ENCODE data around the gene C1orf53. TPM values are rescaled to one million over a fixed set of nuclear protein-coding genes. Genes with fewer than 3 reads are reported as not detected.
A peak's percentile ranks its signal among the peaks of the same experiment; 100 is the strongest.
"Not testable (repeated sequence)": the region's sequence is repeated elsewhere in the genome, so short reads cannot be mapped to it uniquely, and the experiment has no call there.

C1orf53 gene
- 1 to 10 TPM; 1.7 to 3.5 TPM for total RNA-seq
- polyA plus RNA-seq (2013, experiment 1 of 2): 2.4 TPM
- polyA plus RNA-seq (2013, experiment 2 of 2): 3.4 TPM
- long read RNA-seq, experiment 1: 0 reads
- long read RNA-seq, experiment 2, partial matches to known transcripts: 0 of 5 reads
- long read RNA-seq, experiment 2, other reads (novel, unspliced or antisense): 1 of 5 reads
- long read RNA-seq, experiment 3, partial matches to known transcripts: 0 of 1 reads
- long read RNA-seq, experiment 3, other reads (novel, unspliced or antisense): 0 of 1 reads
- long read RNA-seq, experiment 4: 0 reads

GRCh38 chr1:197902454-197903195 lies at the start of gene C1orf53:
Gene C1orf53, plus strand, starts transcription at chr1:197902630. Its CDS starts 20 bp downstream, at chr1:197902650.
- H3K36me3 Mint-ChIP-seq (ENCODE audit: low read depth): no peaks in the 10 kb centered on the region
- no peak for TF ChIP-seq CTCF (conservative IDR thresholded peaks at IDR 0.05)
- peak; percentile 94 for DNase-seq
- H3K4me3 Mint-ChIP-seq: peak within 1 kb of the TSS; percentile 73
- H3K4me3 ChIP-seq (ENCODE audit: low read length): peak within 1 kb of the TSS; percentile 89
- H3K27ac ChIP-seq (ENCODE audit: low read depth, low read length): peak within 1 kb of the TSS; percentile 86
- H3K27ac Mint-ChIP-seq: peak within 1 kb of the TSS; percentile 79
- H3K4me1 Mint-ChIP-seq: peaks cover 9% of the 10 kb centered on the region
- H3K9ac ChIP-seq (ENCODE audit: extremely low read depth, low read length, poor library complexity, severe bottlenecking): peak within 1 kb of the TSS; percentile 39
- 0 to 1% methylated on average over 16 to 90 of the region's 90 CpGs for WGBS, 2 experiments (ENCODE audit: insufficient coverage in 1 of 2, insufficient read length in 1 of 2)
- H3K36me3 ChIP-seq (ENCODE audit: control insufficient read depth, insufficient read depth, low read length): no peaks in the 10 kb centered on the region
- H3K27me3 ChIP-seq (ENCODE audit: control insufficient read depth, insufficient read depth, low read length, poor library complexity, severe bottlenecking): peaks cover 58% of the 10 kb centered on the region
- no peaks in the 10 kb centered on the region for H3K9me3 Mint-ChIP-seq
- peaks cover 63% of the 10 kb centered on the region for H3K27me3 Mint-ChIP-seq (ENCODE audit: insufficient read depth)
- no peaks in the 10 kb centered on the region for H3K9me3 ChIP-seq (ENCODE audit: control insufficient read depth, low read length)
- H3K4me1 ChIP-seq (ENCODE audit: control insufficient read depth, insufficient read depth, low read length): no peaks in the 10 kb centered on the region

GRCh38 chr1:197855751-197856150 lies 46.7 kb upstream of the C1orf53 start:
- not testable (repeated sequence) for H3K4me3 Mint-ChIP-seq; H3K27me3 Mint-ChIP-seq (ENCODE audit: insufficient read depth); H3K9ac ChIP-seq (ENCODE audit: extremely low read depth, low read length, poor library complexity, severe bottlenecking); H3K27ac ChIP-seq (ENCODE audit: low read depth, low read length); H3K27me3 ChIP-seq (ENCODE audit: control insufficient read depth, insufficient read depth, low read length, poor library complexity, severe bottlenecking); DNase-seq; H3K36me3 Mint-ChIP-seq (ENCODE audit: low read depth); H3K4me1 Mint-ChIP-seq; H3K4me1 ChIP-seq (ENCODE audit: control insufficient read depth, insufficient read depth, low read length); H3K36me3 ChIP-seq (ENCODE audit: control insufficient read depth, insufficient read depth, low read length); H3K27ac Mint-ChIP-seq; H3K4me3 ChIP-seq (ENCODE audit: low read length); H3K9me3 Mint-ChIP-seq; H3K9me3 ChIP-seq (ENCODE audit: control insufficient read depth, low read length)
- 83% methylated on average over 2 of the region's 2 CpGs; no CpG with 5 or more reads in 1 of the 2 experiments for WGBS, 2 experiments (ENCODE audit: insufficient coverage in 1 of 2, insufficient read length in 1 of 2)

- Mint-ChIP-seq H3K4me1 (no peaks in the 10 kb centered on the region), H3K9me3 (peaks cover 2% of the 10 kb centered on the region), H3K36me3 (ENCODE audit: low read depth) (no peaks in the 10 kb centered on the region), H3K27ac (no peak overlapping the region), H3K27me3 (ENCODE audit: insufficient read depth) (no peaks in the 10 kb centered on the region), H3K4me3 (no peak overlapping the region)
- Histone ChIP-seq H3K27ac (ENCODE audit: low read depth, low read length) (no peak overlapping the region), H3K9ac (ENCODE audit: extremely low read depth, low read length, poor library complexity, severe bottlenecking) (no peak overlapping the region), H3K36me3 (ENCODE audit: control insufficient read depth, insufficient read depth, low read length) (no peaks in the 10 kb centered on the region), H3K27me3 (ENCODE audit: control insufficient read depth, insufficient read depth, low read length, poor library complexity, severe bottlenecking) (no peaks in the 10 kb centered on the region), H3K9me3 (ENCODE audit: control insufficient read depth, low read length) (peaks cover 4% of the 10 kb centered on the region), H3K4me1 (ENCODE audit: control insufficient read depth, insufficient read depth, low read length) (peaks cover 3% of the 10 kb centered on the region), H3K4me3 (ENCODE audit: low read length) (no peak overlapping the region)
- WGBS, 2 experiments (ENCODE audit: insufficient coverage in 1 of 2, insufficient read length in 1 of 2): 77 to 92% methylated on average over 2 of the region's 2 CpGs
- TF ChIP-seq CTCF (conservative IDR thresholded peaks at IDR 0.05): no peak
- DNase-seq: no peak
Measured at GRCh38 chr1:197857477-197857876, 45.0 kb upstream of the C1orf53 start.

Measured in endodermal cell (in vitro differentiated cells).